ENCODE results near the gene GNB1L.
"Not testable (repeated sequence)": the region's sequence is repeated elsewhere in the genome, so short reads cannot be mapped to it uniquely, and the experiment has no call there.

The GNB1L gene

DNA sequence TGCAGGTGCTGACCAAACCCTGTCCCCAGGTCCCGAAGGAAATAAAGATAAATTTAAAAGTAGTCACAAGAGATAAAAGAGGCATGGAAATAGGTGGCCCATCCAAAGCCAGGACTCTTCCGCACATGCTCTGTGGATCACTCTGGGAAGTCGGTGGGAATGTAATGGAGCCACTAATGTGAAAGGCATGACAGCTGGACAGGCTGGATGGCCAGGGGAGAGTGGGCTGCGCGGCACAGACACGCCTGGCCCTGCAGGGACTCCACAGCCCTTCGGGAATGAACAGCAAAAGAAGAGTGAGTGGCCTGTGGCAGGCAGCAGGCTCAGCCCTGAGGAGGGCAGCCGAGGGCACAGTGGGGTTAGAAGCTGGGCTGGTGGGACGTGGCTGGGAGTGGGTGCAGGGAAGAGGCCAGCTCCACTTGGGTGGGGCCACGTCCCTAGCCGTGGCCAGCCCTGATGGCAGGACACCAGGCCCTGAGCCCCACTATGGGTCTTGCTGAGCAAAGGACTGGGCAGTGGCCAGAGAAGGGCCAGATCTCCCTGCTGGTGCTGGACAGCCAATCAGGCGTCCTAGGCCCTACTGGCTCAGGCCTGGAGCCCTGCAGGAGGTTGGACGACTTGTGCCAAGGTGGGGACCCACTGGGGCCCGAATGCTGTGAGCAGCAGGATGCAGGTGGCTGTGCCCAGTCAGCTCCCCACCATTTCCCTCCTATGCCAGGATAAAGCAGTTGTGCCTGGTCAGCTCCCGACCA, 31.3 kb upstream of the GNB1L start:
- Histone ChIP-seq H3K9me2 (replicated peaks; ENCODE audit: insufficient read depth, low read length) (no peaks in the 10 kb centered on the region), H3K36me3 (replicated peaks; ENCODE audit: insufficient read depth, low read length) (no peaks in the 10 kb centered on the region), H3K4me1 (ENCODE audit: low read length) (peaks cover 6% of the 10 kb centered on the region), H3K79me2 (ENCODE audit: low read length) (no peaks in the 10 kb centered on the region), H3K4me2 (ENCODE audit: low read depth, low read length) (no peak overlapping the region), H2AFZ (ENCODE audit: low read length) (no peak overlapping the region), H3F3A (ENCODE audit: insufficient read depth, low read length) (no peaks in the 10 kb centered on the region), H3K27me3 (replicated peaks; ENCODE audit: insufficient read depth, low read length) (no peaks in the 10 kb centered on the region), H3K9ac (ENCODE audit: low read length) (no peak overlapping the region), H3K27ac (ENCODE audit: low read length) (no peak overlapping the region), H4K20me1 (ENCODE audit: insufficient read depth, low read length) (no peaks in the 10 kb centered on the region), H3K4me3 (ENCODE audit: low read length) (no peak overlapping the region), H3K9me3 (replicated peaks; ENCODE audit: insufficient read depth, low read length) (no peaks in the 10 kb centered on the region)
- no peak for DNase-seq
- no peak for TF ChIP-seq EZH2phosphoT487 (IDR thresholded peaks at IDR 0.05; ENCODE audit: low read length)
- no peak for TF ChIP-seq EZH2 (optimal IDR thresholded peaks at IDR 0.05; ENCODE audit: low read depth, low read length)
- no peak for TF ChIP-seq CTCF (IDR thresholded peaks at IDR 0.05; ENCODE audit: low read length)

GRCh38 chr22:19884954-19885751, 30.5 kb upstream of the GNB1L start:
- TF ChIP-seq CTCF (IDR thresholded peaks at IDR 0.05; ENCODE audit: low read length), result no peak
- TF ChIP-seq EZH2 (optimal IDR thresholded peaks at IDR 0.05; ENCODE audit: low read depth, low read length), result no peak
- Histone ChIP-seq H3K9me3 (replicated peaks; ENCODE audit: insufficient read depth, low read length) (no peaks in the 10 kb centered on the region), H3F3A (ENCODE audit: insufficient read depth, low read length) (no peaks in the 10 kb centered on the region), H3K27me3 (replicated peaks; ENCODE audit: insufficient read depth, low read length) (no peaks in the 10 kb centered on the region), H3K4me2 (ENCODE audit: low read depth, low read length) (no peak overlapping the region), H2AFZ (ENCODE audit: low read length) (no peak overlapping the region), H3K4me1 (ENCODE audit: low read length) (no peaks in the 10 kb centered on the region), H4K20me1 (ENCODE audit: insufficient read depth, low read length) (no peaks in the 10 kb centered on the region), H3K36me3 (replicated peaks; ENCODE audit: insufficient read depth, low read length) (no peaks in the 10 kb centered on the region), H3K9me2 (replicated peaks; ENCODE audit: insufficient read depth, low read length) (no peaks in the 10 kb centered on the region), H3K79me2 (ENCODE audit: low read length) (no peaks in the 10 kb centered on the region), H3K9ac (ENCODE audit: low read length) (no peak overlapping the region), H3K27ac (ENCODE audit: low read length) (no peak overlapping the region), H3K4me3 (ENCODE audit: low read length) (no peak overlapping the region)
- no peak for DNase-seq

- Histone ChIP-seq H2AFZ (ENCODE audit: low read length) (no peak overlapping the region), H3K4me1 (ENCODE audit: low read length) (no peaks in the 10 kb centered on the region), H3K9me2 (replicated peaks; ENCODE audit: insufficient read depth, low read length) (no peaks in the 10 kb centered on the region), H3K4me3 (ENCODE audit: low read length) (no peak overlapping the region), H4K20me1 (ENCODE audit: insufficient read depth, low read length) (no peaks in the 10 kb centered on the region), H3K27me3 (replicated peaks; ENCODE audit: insufficient read depth, low read length) (no peaks in the 10 kb centered on the region), H3K9me3 (replicated peaks; ENCODE audit: insufficient read depth, low read length) (no peaks in the 10 kb centered on the region), H3K36me3 (replicated peaks; ENCODE audit: insufficient read depth, low read length) (no peaks in the 10 kb centered on the region), H3K27ac (ENCODE audit: low read length) (no peak overlapping the region), H3F3A (ENCODE audit: insufficient read depth, low read length) (no peaks in the 10 kb centered on the region), H3K79me2 (ENCODE audit: low read length) (no peaks in the 10 kb centered on the region), H3K9ac (ENCODE audit: low read length) (no peak overlapping the region), H3K4me2 (ENCODE audit: low read depth, low read length) (no peak overlapping the region)
- TF ChIP-seq EZH2phosphoT487 (IDR thresholded peaks at IDR 0.05; ENCODE audit: low read length) (no peak), EZH2 (optimal IDR thresholded peaks at IDR 0.05; ENCODE audit: low read depth, low read length) (no peak), CTCF (IDR thresholded peaks at IDR 0.05; ENCODE audit: low read length) (no peak)
- no peak for DNase-seq
Observed at GRCh38 chr22:19884161-19884953, 29.7 kb upstream of the GNB1L start.

DNA sequence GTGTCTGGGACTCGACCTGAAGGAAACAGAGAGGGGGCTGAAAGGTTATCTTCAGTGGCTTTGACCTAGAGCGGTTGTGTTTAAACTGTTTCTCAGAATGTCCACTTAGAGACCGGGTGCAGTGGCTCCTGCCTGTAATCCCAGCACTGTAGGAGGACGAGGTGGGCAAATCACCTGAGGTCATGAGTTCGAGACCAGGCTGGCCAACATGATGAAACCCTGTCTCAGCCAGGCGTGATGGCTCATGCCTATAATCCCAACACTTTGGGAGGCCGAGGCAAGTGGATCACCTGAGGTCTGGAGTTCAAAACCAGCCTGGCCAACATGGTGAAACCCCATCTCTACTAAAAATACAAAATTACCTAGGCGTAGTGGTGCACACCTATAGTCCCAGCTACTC, 28.8 kb upstream of the GNB1L start:
- not testable (repeated sequence) for H3K9ac ChIP-seq (ENCODE audit: low read length); H3K27me3 ChIP-seq (replicated peaks; ENCODE audit: insufficient read depth, low read length); DNase-seq; H2AFZ ChIP-seq (ENCODE audit: low read length); H3K79me2 ChIP-seq (ENCODE audit: low read length); H3K4me3 ChIP-seq (ENCODE audit: low read length); H3F3A ChIP-seq (ENCODE audit: insufficient read depth, low read length); H3K4me1 ChIP-seq (ENCODE audit: low read length); H3K9me2 ChIP-seq (replicated peaks; ENCODE audit: insufficient read depth, low read length); H3K9me3 ChIP-seq (replicated peaks; ENCODE audit: insufficient read depth, low read length); H4K20me1 ChIP-seq (ENCODE audit: insufficient read depth, low read length); H3K36me3 ChIP-seq (replicated peaks; ENCODE audit: insufficient read depth, low read length); H3K4me2 ChIP-seq (ENCODE audit: low read depth, low read length); H3K27ac ChIP-seq (ENCODE audit: low read length)
